Adrenal gland (tissue), 12 donors: Measurements from ENCODE around the gene SLC7A6. TPM values are rescaled to one million over a fixed set of nuclear protein-coding genes. Genes with fewer than 3 reads are reported as not detected.

Source experiments
- DNase-seq, 7 donors: peaks; one replicate each; pipeline ENCODE4 v3.0.0-alpha.2; 2019 to 2020
- H3K27ac ChIP-seq, 5 donors: fragments of 200-600 bp; sonication (generic) in 4 of 5; 1 replicate in 3 of 5; 2 replicates in 2 of 5; pipeline versions ENCODE4 v1.5.1 to v1.8.0; 2016 to 2020; ENCODE audit warnings: mild to moderate bottlenecking in 1 of 5
- H3K27me3 ChIP-seq: fragments of 200-600 bp; 2 replicates; pipeline ENCODE4 v1.8.0; 2021
- H3K36me3 ChIP-seq, 2 donors: fragments of 200-600 bp; replicated peaks in 1 of 2; 1 replicate in 1 of 2; 2 replicates in 1 of 2; pipeline versions ENCODE4 v1.5.1 to v1.8.0; 2018 to 2022
- H3K4me1 ChIP-seq, 2 donors: fragments of 200-600 bp; replicated peaks in 1 of 2; 1 replicate in 1 of 2; 2 replicates in 1 of 2; pipeline versions ENCODE4 v1.5.1 to v1.8.0; 2018 to 2021
- H3K4me3 ChIP-seq, 4 donors: fragments of 200-600 bp; sonication (generic) in 3 of 4; one replicate each; pipeline ENCODE4 v1.5.1; 2016 to 2018
- H3K9me3 ChIP-seq, 3 donors: fragments of 200-600 bp; sonication (generic) in 1 of 3; replicated peaks in 1 of 3; 1 replicate in 2 of 3; 2 replicates in 1 of 3; pipeline versions ENCODE4 v1.5.1 to v1.8.0; 2016 to 2021
- POLR2A ChIP-seq, 2 donors: fragments of 450-650 bp; IDR thresholded peaks; one replicate each; pipeline ENCODE4 v1.6.1; 2017; ENCODE audit warnings: antibody characterized with exemption in 2 of 2, mild to moderate bottlenecking in 2 of 2, moderate library complexity in 1 of 2
- WGBS, 4 donors: extraction: QIAGEN DNeasy Blood & Tissue Kit in 2 of 4; methylation state at CpG; one replicate each; pipeline versions ENCODE4 v1.1.5 to v1.1.7; 2013 to 2017; 5-methylcytosine and 5-hydroxymethylcytosine counted together
- intact Hi-C, 2 donors: fragments of 100-400 bp; cut with DNase I; formaldehyde crosslinking; loops; one replicate each; pipeline versions ENCODE4 v1.14.1 to v1.15.0; 2022 to 2023
- polyA plus RNA-seq, 3 donors: library from polyadenylated mRNA; stranded (reverse); fragments of 200-250 nt in 2 of 3; fragments of 350-450 nt in 1 of 3; fragmentation: Illumina TruSeq in 1 of 3; extraction: RNeasy Lipid Tissue Mini Kit (QIAGEN cat#74804) in 1 of 3; gene quantifications; one replicate each; pipeline ENCODE4 v1.2.3, GENCODE V29; 2013 to 2014
- total RNA-seq, 9 donors: library from RNA; depleted of rRNA in 4 of 9; stranded (reverse); fragments of >200 nt in 4 of 9; fragments of 120-200 nt in 1 of 9; fragmentation: NEBNext Ultra II Directional in 1 of 9; extraction: Animal tissue kit (Norgen Biotek cat#: 25700) in 1 of 9; gene quantifications; one replicate each; pipeline versions ENCODE4 v1.1.0 to v1.2.4, GENCODE V29; 2013 to 2023
- TF ChIP-seq, protein P1 (sequence below), 6 experiments: fragments of 450-650 bp in 4 of 6; fragments of 200-600 bp in 2 of 6; sonication (generic) in 1 of 6; IDR thresholded peaks; 1 replicate in 5 of 6; 2 replicates in 1 of 6; pipeline versions ENCODE4 v1.5.1 to v1.8.0; 2016 to 2021; ENCODE audit warnings: antibody characterized with exemption in 6 of 6, mild to moderate bottlenecking in 2 of 6, moderate library complexity in 1 of 6
- donor health status: healthy with polysubstance abuse.
- donor health status: Bipolar disorder and iron deficiency.
- donor health status: DM: yes; HTN: yes; CAD: no.
- donor health status: DM: no; HTN: no; CAD: no.
- donor health status: DM: no; HTN: no; CAD: no.
- donor health status: DM: yes; HTN: yes; CAD: no.

SLC7A6 gene
- total and polyA plus RNA-seq, 12 donors, result 2.0 to 54.7 (median 22.0) TPM

DNA sequence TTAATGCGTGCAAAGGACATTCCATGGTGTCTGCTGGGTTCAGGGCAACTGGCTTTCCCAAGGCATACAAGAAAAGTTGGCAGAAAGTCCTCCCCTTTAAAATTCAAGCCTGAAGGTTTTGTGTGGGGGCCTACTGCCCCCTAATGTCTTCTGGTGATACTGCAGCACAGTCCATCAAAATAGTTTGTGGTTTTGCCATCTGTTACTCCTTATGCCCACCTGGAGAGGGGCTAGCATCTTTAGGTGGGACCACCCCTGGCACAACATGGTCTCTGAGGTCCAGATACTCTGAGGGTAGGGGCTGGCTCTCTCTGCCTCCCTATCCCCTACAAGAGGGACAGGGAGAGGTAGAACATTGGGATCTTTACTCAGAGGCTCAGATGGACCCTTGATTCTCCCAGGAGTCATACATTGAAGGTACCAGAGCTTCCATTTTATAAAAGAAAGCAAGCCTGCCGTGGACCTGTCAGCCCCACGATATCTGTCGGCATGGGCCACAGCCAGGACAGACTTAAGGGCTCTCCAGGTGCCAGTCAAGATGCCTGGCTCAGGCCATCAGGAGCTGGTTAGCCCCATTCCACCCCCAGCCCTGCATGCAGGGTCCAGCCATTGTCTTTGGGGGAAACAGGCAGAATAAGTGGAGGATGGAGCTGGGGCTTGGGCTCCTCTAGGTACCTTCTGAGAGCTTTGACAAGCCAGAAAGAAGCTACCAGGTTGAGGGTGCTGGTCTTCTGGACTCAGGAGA, 34.7 kb upstream of the SLC7A6 start:
- Histone ChIP-seq H3K36me3 (peaks cover 0 to 7% of the 10 kb centered on the region in 2 donors), H3K4me3 (no peak overlapping the region), H3K4me1 (peaks cover 7 to 9% of the 10 kb centered on the region in 2 donors), H3K27ac (no peak overlapping the region), H3K27me3 (no peaks in the 10 kb centered on the region), H3K9me3 (no peaks in the 10 kb centered on the region)
- TF ChIP-seq POLR2A (IDR thresholded peaks at IDR 0.05), result no peak
- TF ChIP-seq, protein P1, sequence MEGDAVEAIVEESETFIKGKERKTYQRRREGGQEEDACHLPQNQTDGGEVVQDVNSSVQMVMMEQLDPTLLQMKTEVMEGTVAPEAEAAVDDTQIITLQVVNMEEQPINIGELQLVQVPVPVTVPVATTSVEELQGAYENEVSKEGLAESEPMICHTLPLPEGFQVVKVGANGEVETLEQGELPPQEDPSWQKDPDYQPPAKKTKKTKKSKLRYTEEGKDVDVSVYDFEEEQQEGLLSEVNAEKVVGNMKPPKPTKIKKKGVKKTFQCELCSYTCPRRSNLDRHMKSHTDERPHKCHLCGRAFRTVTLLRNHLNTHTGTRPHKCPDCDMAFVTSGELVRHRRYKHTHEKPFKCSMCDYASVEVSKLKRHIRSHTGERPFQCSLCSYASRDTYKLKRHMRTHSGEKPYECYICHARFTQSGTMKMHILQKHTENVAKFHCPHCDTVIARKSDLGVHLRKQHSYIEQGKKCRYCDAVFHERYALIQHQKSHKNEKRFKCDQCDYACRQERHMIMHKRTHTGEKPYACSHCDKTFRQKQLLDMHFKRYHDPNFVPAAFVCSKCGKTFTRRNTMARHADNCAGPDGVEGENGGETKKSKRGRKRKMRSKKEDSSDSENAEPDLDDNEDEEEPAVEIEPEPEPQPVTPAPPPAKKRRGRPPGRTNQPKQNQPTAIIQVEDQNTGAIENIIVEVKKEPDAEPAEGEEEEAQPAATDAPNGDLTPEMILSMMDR (IDR thresholded peaks at IDR 0.05), result peak; percentile 81 to 89 (median 84)
- DNase-seq, result peak in 4 of 7 donors; percentile 36 to 75 (median 65)
- 64 to 78% (median 73%) methylated on average over 4 of the region's 4 CpGs for WGBS, 4 donors
- intact Hi-C loops, result loop anchor here (5.0 to 10.0 kb wide), 3 partner anchors 135 to 245 kb away; partner anchors contain the start of gene DPEP3 (in 1 of the 2)

DNA sequence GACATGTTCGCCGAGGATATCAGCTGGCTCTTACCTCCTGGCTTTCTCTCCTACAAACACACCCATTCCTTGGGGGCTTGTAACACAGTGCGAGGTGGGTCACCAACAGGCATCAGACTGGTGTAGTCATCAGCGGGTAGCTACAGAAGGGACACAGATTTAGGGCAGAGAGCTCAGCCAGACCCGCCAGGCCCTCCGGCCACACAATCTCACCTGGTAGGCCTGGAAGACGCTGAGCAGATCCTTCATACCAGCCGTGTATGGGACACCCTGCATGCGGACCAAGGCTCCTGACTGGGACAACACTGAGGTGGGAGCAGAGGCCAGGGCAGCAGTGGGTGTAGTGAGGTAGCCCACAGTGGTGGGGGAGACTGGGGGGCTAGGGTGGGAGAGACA, 34.2 kb upstream of the SLC7A6 start:
- peaks cover 7 to 9% of the 10 kb centered on the region in 2 donors for H3K4me1 ChIP-seq
- no peak overlapping the region for H3K27ac ChIP-seq
- DNase-seq, result no peak
- H3K27me3 ChIP-seq, result no peaks in the 10 kb centered on the region
- H3K4me3 ChIP-seq, result no peak overlapping the region
- WGBS, 4 donors, result 89 to 95% (median 92%) methylated on average over 6 to 9 of the region's 9 CpGs
- H3K9me3 ChIP-seq, result no peaks in the 10 kb centered on the region
- no peak for TF ChIP-seq POLR2A (IDR thresholded peaks at IDR 0.05)
- TF ChIP-seq, protein P1 (IDR thresholded peaks at IDR 0.05), result no peak
- intact Hi-C loops, result loop anchor here (5.0 to 10.0 kb wide), 2 partner anchors 135 to 238 kb away; no protein-coding TSS in a partner anchor
- peaks cover 0 to 7% of the 10 kb centered on the region in 2 donors for H3K36me3 ChIP-seq

DNA sequence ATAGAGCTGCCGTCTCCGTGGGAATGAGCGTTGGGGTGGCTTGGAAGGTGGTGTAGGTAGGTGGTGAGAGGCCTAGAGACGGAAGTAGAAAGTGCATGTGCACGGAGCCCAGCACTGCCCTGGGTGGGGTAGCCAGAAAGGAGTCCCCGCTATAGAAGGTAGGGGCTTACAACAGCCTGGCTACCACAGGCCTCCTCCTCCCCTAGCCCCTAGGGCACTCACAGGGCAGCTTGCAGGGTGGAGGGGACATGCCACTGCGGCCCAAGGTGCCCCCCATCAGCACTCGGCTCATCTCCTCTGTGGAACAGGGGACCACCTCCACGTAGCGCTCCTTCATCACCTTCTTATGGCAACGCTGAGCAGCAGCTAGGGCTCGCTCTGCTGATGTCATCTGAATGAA, 33.4 kb upstream of the SLC7A6 start:
- peaks cover 11 to 16% of the 10 kb centered on the region in 2 donors for H3K4me1 ChIP-seq
- no peak overlapping the region for H3K27ac ChIP-seq
- peaks cover 0 to 7% of the 10 kb centered on the region in 2 donors for H3K36me3 ChIP-seq
- H3K27me3 ChIP-seq, result no peaks in the 10 kb centered on the region
- H3K9me3 ChIP-seq, result no peaks in the 10 kb centered on the region
- 86 to 96% (median 93%) methylated on average over 7 to 12 of the region's 12 CpGs for WGBS, 4 donors
- intact Hi-C loops, result loop anchor here (5.0 to 10.0 kb wide), 2 partner anchors 136 to 239 kb away; no protein-coding TSS in a partner anchor
- DNase-seq, result no peak
- TF ChIP-seq, protein P1 (IDR thresholded peaks at IDR 0.05), result no peak
- TF ChIP-seq POLR2A (IDR thresholded peaks at IDR 0.05), result no peak
- no peak overlapping the region for H3K4me3 ChIP-seq

DNA sequence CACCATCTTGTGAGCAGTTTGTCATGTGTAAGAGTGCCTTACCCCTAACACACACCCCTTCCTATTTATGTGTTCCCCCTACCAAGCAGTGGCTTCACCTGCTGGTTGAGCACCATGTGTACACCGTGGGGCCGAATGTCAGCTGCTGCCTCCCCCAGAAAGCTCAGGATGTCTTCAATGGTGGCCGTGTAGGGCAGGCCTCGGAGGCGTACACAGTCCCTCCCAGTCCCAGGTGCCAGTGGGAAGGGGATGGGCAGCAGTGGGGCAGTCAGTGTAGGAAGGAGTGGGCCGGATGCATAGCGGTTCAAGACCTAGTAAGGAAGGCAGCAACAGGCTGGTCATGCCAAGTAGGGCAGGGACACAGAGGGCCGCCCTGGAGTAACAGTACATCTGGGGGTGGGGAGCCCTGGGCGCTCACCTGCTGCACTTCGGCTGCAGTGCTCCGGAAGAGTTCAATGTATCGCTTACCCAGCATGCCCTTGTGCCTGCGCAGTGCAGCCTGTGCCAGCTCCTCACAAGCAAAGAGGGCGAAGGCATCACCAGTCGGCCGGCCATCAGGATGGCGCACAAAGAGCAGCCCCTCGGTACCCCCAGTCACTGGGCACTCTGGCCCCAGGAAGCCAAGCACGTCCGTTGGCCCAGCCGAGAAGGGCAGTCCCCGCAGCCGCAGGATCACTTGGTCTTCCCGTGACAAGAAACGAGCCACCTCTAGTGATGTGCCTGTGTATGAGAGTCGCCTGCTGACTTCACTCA, 32.8 kb upstream of the SLC7A6 start:
- H3K4me1 ChIP-seq, result peaks cover 12 to 22% of the 10 kb centered on the region in 2 donors
- H3K27ac ChIP-seq, result no peak overlapping the region
- H3K9me3 ChIP-seq, result no peaks in the 10 kb centered on the region
- no peak overlapping the region for H3K4me3 ChIP-seq
- TF ChIP-seq, protein P1 (IDR thresholded peaks at IDR 0.05), result no peak
- TF ChIP-seq POLR2A (IDR thresholded peaks at IDR 0.05), result no peak
- intact Hi-C loops, result loop anchor here (5.0 to 10.0 kb wide), 2 partner anchors 137 to 239 kb away; no protein-coding TSS in a partner anchor
- peak in 1 of 7 donors; percentile 50 for DNase-seq
- H3K36me3 ChIP-seq, result peaks cover 0 to under 1% of the 10 kb centered on the region in 2 donors
- WGBS, 4 donors, result 80 to 92% (median 92%) methylated on average over 17 to 26 of the region's 26 CpGs
- no peaks in the 10 kb centered on the region for H3K27me3 ChIP-seq
